Measurements from ENCODE around the gene ENAH.

DNA sequence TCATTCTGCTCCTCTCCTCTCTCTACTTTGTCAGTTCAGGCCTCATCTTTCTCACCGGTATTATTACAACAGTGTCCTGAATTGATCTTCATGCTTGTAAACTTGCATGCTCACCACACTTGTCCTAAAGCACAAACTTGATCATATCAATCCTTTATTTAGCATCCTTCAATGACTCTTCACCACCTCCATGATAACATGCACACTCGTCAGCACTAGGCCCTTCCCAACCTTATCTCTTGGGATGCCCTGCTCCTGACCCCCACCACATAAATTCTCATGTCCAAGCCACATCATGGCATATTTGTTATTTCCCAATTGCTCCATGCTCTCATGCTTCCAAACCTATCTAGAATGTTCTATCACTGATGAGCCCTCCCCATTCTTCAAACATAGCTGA lies 103.1 kb downstream of the ENAH start:
- TF ChIP-seq CTCF (IDR thresholded peaks at IDR 0.05; ENCODE audit: insufficient read depth, low read depth, low read length) (no peak), EZH2 (IDR thresholded peaks at IDR 0.05; ENCODE audit: insufficient read depth, low read length) (no peak)
